Right renal cortex interstitium (tissue), 3 donors: ENCODE results near the gene UHMK1. TPM values are rescaled to one million over a fixed set of nuclear protein-coding genes. Genes with fewer than 3 reads are reported as not detected.

Experiments used
- DNase-seq, 3 donors: peaks; one replicate each; pipeline ENCODE4 v3.0.0-alpha.2; 2013; ENCODE audit warnings: low read depth in 3 of 3, low spot score in 2 of 3
- polyA plus RNA-seq, 3 donors: library from polyadenylated mRNA; unstranded; fragments of 120-200 nt; gene quantifications; one replicate each; pipeline ENCODE4 v1.2.1, GENCODE V29; 2013; ENCODE audit not compliant: insufficient read length in 3 of 3

UHMK1 gene
- polyA plus RNA-seq, 3 donors = 37.2 to 38.9 (median 38.8) TPM

DNA sequence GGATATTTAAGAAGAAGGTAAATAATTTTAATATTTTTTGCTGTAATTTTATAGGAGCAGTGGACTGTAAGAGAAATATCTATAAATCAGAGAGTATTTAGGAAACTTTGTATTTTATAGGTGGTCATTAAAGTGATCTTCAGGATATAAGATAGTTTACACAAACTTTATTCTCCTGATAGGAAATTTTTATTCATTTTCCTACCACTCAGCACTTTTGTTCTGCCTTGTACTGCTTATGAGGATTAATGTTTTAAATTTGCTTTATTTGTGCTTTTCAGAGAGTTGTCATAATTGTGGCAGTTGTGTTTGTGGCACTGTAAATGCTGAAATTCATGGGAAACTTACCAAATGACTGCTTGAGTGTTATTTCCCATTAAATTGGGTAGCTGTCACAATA is 29.7 kb downstream of the UHMK1 start:
- DNase-seq = no peak

GRCh38 chr1:162530307-162530987 is 32.8 kb downstream of the UHMK1 start:
- no peak for DNase-seq

DNA sequence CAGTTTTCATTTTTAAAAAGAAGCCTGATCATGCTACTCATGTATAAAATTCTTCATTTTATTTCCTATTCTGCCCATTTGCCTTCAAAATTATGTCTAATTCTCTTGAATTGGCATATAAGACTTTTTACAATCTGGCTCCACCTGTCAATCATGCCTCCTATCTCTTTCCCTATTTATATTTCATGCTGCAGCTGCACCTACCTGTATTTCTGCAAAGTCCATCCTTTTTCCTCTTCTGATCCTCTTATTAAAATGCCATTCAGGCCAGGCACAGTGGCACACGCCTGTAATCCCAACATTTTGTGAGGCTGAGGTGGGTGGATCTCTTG is 33.3 kb downstream of the UHMK1 start:
- no peak for DNase-seq

DNA sequence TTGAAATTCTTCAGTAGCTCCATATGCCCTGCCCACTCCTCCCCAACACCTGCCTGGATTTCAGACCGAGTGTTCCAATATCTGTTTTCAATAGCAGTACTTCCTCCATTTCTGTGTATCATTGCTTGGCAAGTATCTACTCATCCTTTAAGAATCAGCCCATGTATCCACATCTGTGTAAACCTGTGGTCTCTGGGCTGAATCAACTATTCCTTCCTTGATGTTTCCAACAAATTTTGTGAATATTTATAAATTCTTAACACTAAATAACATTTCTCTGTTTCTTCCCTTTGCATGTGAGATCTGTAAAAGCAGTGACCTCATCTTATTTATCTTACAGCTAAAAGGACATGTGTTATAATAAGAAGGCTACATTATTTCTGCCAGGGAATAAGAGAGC is 37.9 kb downstream of the UHMK1 start:
- no peak for DNase-seq

- no peak for DNase-seq
These were observed 38.9 kb downstream of the UHMK1 start for GRCh38 chr1:162536511-162536910.

DNA sequence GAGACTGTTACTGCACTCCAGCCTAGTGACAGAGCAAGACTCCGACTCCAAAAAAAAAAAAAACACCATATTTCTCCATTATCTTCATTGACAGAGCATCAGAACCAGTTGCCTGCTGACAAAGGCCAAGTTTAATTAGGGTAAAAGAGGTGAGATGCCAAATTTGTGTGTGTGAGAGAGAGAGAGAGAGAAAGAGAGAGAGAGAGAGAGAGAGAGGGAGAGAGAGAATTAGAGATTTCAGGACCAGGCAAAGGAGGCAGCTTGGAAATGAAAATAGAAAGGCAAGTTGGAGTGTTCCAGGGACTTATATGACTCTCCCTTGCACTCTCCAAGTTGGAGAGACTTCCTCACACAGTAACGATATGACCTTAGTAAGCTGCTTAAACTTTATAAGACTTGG is 39.6 kb downstream of the UHMK1 start:
- DNase-seq = no peak

DNA sequence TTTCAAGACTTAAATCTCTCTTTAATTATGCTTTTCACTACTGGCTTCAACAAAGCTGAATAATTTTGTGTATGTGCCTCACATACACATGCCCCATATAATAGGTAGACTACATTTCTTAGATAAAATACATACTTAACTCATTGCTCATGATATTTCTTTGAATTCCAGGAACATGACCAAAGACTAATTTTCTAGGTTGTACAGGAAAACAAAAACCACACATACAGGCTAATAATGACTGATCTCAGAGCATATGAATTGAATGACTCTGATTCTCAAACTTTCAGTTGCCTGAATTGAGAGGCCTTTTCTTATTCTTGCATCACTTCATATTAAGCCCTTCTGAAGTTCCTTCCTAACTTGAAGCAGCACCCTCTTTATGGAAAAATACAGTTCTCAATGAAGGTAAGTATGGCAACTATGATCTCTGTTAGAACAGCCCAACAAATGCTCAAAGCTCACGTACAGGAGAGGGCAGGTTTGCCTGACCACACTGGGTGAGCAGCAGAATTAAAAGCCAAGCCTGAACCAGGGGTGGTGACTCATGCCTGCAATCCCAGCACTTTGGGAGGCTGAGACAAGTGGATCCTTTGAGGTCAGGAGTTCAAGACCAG is 41.3 kb downstream of the UHMK1 start:
- DNase-seq = no peak

DNA sequence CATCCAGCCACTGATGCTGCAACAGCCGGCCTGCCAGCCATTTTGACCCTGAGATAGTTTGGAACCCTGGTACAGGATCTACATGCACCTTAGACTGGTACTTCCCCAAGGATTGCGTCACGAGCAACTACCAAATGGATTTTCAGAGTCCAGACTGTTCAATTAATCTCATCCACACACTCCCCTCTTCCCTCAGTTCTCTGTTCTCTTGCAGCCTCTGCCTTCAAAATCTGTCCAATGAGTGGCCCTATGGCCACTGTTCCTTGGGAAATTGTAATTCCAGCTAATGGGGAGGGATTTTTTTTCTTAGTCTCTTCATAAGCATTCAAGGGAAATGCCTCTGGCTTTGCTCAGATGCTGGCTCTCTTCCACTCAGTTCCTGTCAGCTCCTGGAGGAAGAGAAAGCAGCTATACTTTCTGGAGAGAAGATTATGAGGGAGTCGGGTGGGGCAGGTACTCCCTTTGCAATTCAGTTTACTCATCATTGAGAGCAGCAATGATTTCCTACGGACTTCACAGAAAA is 44.1 kb downstream of the UHMK1 start:
- no peak for DNase-seq

GRCh38 chr1:162543228-162543627 is 45.6 kb downstream of the UHMK1 start:
- no peak for DNase-seq

- no peak for DNase-seq
These were observed 50.6 kb downstream of the UHMK1 start for GRCh38 chr1:162548170-162548569.

DNA sequence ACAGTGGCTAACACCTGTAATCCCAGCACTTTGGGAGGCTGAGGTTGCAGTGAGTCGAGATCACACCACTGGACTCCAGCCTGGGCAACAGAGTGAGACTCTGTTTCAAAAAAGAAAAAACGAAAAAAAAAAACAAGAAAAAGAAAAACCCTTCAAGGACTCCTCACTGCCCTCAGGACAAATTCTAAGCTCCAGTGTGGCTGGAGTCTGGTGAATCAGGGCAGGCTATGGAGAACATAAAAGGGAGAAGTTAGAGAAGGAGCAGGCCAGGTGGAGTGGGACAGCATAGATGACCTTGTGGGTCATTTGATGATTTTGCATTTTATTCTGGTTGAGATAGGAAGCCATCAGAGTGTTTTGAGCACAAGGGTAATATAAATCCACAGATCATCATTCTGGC is 51.4 kb downstream of the UHMK1 start:
- no peak for DNase-seq

GRCh38 chr1:162550925-162551324 is 53.3 kb downstream of the UHMK1 start:
- DNase-seq = no peak

DNA sequence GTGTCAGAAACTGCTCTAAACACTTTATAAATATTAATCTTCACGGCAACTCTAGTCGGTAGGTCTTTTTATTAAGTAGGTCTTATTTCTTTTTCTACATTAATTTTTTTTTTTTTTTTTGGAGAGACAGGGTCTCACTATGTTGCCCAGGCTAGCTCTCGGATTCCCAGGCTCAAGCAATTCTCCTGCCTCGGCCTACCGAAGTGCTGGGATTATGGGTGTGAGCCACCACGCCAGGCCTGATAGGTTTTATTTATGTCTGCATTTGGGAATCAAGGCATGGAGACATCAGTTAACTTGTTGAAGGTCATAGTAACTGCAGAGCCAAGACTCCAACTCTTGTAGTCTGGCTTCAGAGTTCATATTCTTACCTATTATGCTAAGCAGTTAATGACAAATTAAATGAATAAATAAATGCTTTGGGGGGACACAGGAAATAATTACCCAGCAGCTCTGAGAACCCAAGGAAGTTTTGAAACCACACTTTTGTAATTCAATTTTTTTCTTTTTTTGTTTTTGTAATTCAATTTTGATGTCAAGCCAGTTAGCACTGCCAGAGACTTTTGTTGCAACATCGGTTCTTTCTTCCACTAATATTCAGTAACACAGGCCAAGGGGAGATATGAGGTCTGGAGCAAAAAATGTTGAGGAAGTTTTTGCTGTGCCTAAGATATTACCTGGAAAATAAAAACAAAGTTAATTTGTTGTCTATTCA is 54.5 kb downstream of the UHMK1 start:
- no peak for DNase-seq

DNA sequence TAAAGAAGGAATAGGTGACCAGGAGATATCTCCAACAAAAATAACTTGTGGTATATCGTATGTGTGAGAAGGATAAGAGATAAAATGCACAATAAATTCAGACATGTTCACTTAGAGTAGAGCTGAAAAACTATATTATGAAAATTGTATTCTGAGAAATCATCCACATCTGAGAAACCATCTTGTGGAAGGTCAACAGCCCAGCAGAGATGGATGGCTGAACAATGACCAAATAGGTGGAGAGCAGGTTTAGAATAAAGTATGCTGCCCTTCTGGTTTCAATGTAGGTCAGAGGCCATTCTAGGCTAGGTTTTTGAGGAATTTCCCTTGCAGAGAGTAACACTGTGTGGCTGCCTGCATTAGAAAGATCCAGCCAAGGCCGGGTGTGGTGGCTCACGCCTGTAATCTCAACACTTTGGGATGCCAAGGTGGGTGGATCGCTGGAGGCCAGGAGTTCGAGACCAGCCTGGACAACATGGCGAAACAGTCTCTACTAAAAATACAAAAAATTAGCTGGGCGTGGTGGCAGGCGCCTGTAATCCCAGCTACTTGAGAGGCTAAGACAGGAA is 55.1 kb downstream of the UHMK1 start:
- DNase-seq = no peak

DNA sequence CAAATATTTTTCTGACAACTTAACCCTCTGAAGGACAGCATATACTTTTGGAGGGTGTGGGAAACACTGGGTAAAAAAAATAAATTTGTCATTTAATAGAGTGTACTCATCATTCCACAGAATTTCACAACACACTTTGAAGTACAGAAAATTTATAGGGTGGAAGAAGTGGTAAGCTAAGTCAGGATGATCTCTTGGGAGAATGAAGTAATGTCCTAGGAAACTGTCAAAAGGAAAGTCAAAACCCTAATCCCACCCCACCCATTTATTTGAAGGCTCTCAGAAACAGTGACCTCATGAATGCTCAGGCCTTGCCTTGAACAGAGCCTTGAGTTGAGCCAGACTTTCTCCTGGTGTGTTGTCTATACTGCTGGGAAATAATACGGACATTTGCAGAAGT is 56.6 kb downstream of the UHMK1 start:
- no peak for DNase-seq

GRCh38 chr1:162557536-162557935 is 59.9 kb downstream of the UHMK1 start:
- DNase-seq = no peak

GRCh38 chr1:162560303-162561036 is 62.9 kb downstream of the UHMK1 start:
- peak in 2 of 3 donors; percentile 6 to 35 for DNase-seq

DNA sequence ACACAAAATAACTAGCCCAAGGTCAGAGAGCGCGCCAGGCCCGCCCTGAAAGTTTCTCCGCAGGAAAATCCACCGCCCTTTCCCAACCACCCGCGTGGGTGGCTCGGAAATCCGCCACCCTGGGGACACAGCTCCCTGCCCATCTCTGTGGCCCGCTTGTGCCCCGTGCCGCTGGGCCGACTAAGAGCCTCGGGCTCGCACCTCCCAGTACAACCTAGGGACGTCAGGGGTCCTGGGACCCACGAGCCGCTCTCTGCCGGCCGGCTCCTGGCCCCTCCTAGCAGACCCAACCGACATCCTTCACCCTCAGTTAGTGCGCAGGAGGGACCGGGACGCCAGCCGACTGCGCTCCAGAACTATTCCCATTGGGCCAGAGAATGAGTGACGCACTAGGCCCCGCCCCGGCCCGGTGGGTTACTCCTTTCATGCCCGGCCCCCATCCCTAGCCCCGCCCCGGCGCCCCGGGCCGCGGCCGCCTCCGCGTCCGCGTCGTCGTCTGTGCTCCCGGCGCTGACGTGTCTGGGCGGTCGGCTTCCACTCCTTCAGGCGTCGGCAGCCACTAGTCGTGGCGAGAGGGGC is 63.5 kb downstream of the UHMK1 start:
- peak; percentile 76 to 94 (median 93) for DNase-seq

DNA sequence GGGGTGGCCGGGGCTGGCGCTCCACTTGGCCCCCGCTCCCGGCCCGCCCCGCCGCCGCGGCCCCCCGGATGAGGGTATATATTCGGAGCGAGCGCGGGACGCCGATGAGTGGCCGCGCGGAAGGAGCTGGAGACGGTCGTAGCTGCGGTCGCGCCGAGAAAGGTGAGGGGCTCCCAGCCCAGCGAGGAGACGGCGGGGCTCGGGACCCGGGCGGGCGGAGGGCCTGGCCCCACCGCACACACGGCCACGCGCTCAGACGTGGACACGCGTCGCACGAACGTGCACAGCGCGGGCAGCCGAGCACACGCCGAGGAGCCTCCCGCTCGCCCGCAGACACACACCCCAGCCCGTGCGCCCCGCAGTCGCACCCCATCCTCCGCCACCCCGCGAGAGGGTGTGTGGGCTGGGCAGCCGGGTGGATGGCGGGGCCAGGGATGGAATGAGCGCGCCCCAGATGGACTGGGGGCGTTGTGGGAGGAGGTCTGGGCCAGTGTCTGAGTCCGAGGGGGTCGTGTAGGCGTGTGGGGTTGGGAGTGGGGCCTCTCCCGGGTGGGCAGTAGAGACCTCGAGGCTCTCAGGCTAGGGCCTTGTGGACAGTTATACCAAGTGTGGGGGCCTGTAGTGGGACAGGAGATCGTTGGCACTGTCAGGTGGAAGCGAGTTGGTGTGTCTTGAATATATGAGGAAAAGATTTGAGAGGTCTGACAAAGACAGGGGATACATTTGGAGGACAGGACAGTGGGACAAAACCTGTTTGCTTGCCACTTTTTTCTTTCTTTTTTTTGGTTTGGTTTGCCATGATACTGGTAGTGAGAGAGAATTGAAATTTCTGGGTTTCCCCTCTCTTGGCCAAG is 64.2 kb downstream of the UHMK1 start, which contains the start of gene UAP1:
Gene UAP1, plus strand, starts transcription at position 107 of the 854 bp plus-strand sequence. CDS start 4,347 bp downstream, outside the sequence.
- peak in 2 of 3 donors; percentile 3 to 16 for DNase-seq
